Measurements from ENCODE around the gene CELA2B. TPM values are rescaled to one million over a fixed set of nuclear protein-coding genes. Genes with fewer than 3 reads are reported as not detected.

The CELA2B gene
- total and polyA plus RNA-seq, 3 donors from 2014 or later: 2.7 to 3.7 (median 3.3) TPM

- no peaks in the 10 kb centered on the region for H3K9me3 ChIP-seq
- DNase-seq: no peak
- no peaks in the 10 kb centered on the region for H3K4me1 ChIP-seq
- no peaks in the 10 kb centered on the region for H3K36me3 ChIP-seq (ENCODE audit: low read depth, missing control alignments)
- no peak overlapping the region for H3K4me3 ChIP-seq
- intact Hi-C loops (cut with DNase I; ENCODE audit: low total_unique reads): no loop called here
- WGBS, 2 donors: 65 to 74% methylated on average over 6 of the region's 6 CpGs
- no peaks in the 10 kb centered on the region for H3K27me3 ChIP-seq
- TF ChIP-seq POLR2A (IDR thresholded peaks at IDR 0.05): no peak
- TF ChIP-seq, protein P1, sequence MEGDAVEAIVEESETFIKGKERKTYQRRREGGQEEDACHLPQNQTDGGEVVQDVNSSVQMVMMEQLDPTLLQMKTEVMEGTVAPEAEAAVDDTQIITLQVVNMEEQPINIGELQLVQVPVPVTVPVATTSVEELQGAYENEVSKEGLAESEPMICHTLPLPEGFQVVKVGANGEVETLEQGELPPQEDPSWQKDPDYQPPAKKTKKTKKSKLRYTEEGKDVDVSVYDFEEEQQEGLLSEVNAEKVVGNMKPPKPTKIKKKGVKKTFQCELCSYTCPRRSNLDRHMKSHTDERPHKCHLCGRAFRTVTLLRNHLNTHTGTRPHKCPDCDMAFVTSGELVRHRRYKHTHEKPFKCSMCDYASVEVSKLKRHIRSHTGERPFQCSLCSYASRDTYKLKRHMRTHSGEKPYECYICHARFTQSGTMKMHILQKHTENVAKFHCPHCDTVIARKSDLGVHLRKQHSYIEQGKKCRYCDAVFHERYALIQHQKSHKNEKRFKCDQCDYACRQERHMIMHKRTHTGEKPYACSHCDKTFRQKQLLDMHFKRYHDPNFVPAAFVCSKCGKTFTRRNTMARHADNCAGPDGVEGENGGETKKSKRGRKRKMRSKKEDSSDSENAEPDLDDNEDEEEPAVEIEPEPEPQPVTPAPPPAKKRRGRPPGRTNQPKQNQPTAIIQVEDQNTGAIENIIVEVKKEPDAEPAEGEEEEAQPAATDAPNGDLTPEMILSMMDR (IDR thresholded peaks at IDR 0.05): no peak
- H3K27ac ChIP-seq: no peak overlapping the region
Observed at GRCh38 chr1:15538771-15539170, 62.9 kb downstream of the CELA2B start.

DNA sequence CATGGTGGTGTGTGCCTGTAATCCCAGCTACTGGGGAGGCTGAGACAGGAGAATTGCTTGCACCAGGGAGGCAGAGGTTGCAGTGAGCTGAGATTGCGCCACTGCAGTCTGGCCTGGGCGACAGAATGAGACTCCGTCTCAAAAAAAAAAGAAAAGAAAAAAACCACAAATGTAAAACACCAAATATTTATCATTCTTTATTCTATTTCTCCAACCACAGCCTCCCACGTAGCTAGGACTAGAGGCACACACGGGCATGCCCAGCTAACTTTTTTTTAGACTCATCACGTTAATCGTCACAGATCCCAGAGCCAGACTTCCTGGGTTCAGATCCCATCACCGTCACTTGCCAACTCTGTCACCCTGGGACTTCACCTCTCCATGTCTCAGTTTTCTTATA, 64.3 kb downstream of the CELA2B start:
- 91 to 93% methylated on average over 8 of the region's 8 CpGs for WGBS, 2 donors

More for the DNA sequence above, 64.3 kb downstream of the CELA2B start:
- no peak for DNase-seq
- H3K27ac ChIP-seq: no peak overlapping the region
- no peak overlapping the region for H3K4me3 ChIP-seq
- no peaks in the 10 kb centered on the region for H3K4me1 ChIP-seq
- intact Hi-C loops (cut with DNase I; ENCODE audit: low total_unique reads): no loop called here
- H3K27me3 ChIP-seq: no peaks in the 10 kb centered on the region
- H3K36me3 ChIP-seq (ENCODE audit: low read depth, missing control alignments): no peaks in the 10 kb centered on the region
- TF ChIP-seq POLR2A (IDR thresholded peaks at IDR 0.05): no peak
- TF ChIP-seq, protein P1 (IDR thresholded peaks at IDR 0.05): no peak
- no peaks in the 10 kb centered on the region for H3K9me3 ChIP-seq

Other genes starting within 250 kb of the CELA2B start
- gene FHAD1, start 228.9 kb upstream of the CELA2B start, total RNA-seq: 10 to 100 TPM; 22.0 to 73.3 TPM
- 59.0 TPM for gene FHAD1, start 228.9 kb upstream of the CELA2B start, polyA plus RNA-seq (ENCODE audit: insufficient read depth, low read depth, low replicate concordance)
- 100 to 1,000 TPM; 308 to 384 TPM for gene EFHD2, start 66.2 kb upstream of the CELA2B start, total RNA-seq
- 146 TPM for gene EFHD2, start 66.2 kb upstream of the CELA2B start, polyA plus RNA-seq (ENCODE audit: insufficient read depth, low read depth, low replicate concordance)
- under 1 TPM; 0.50 to 0.55 TPM for gene CTRC, start 37.7 kb upstream of the CELA2B start, total RNA-seq
- gene CTRC, start 37.7 kb upstream of the CELA2B start, polyA plus RNA-seq (ENCODE audit: insufficient read depth, low read depth, low replicate concordance): 0.83 TPM
- gene CELA2A, start 19.4 kb upstream of the CELA2B start, total RNA-seq: 1 to 10 TPM; 3.7 to 4.8 TPM
- 2.4 TPM for gene CELA2A, start 19.4 kb upstream of the CELA2B start, polyA plus RNA-seq (ENCODE audit: insufficient read depth, low read depth, low replicate concordance)
- gene CASP9, start 48.1 kb downstream of the CELA2B start, total RNA-seq: 10 to 100 TPM; 34.8 to 48.5 TPM
- 33.8 TPM for gene CASP9, start 48.1 kb downstream of the CELA2B start, polyA plus RNA-seq (ENCODE audit: insufficient read depth, low read depth, low replicate concordance)
- gene DNAJC16, start 50.7 kb downstream of the CELA2B start, total RNA-seq: 10 to 100 TPM; 24.3 to 32.1 TPM
- 19.9 TPM for gene DNAJC16, start 50.7 kb downstream of the CELA2B start, polyA plus RNA-seq (ENCODE audit: insufficient read depth, low read depth, low replicate concordance)
- gene AGMAT, start 108.9 kb downstream of the CELA2B start, total RNA-seq: 1 to 10 TPM in 1 of 2 donors, under 1 TPM in 1; 0.99 to 1.5 TPM
- gene AGMAT, start 108.9 kb downstream of the CELA2B start, polyA plus RNA-seq (ENCODE audit: insufficient read depth, low read depth, low replicate concordance): 1.8 TPM
- 10 to 100 TPM; 45.2 to 54.2 TPM for gene DDI2, start 141.4 kb downstream of the CELA2B start, total RNA-seq
- 9.6 TPM for gene DDI2, start 141.4 kb downstream of the CELA2B start, polyA plus RNA-seq (ENCODE audit: insufficient read depth, low read depth, low replicate concordance)
- 10 to 100 TPM; 61.9 to 70.2 TPM for gene PLEKHM2, start 208.2 kb downstream of the CELA2B start, total RNA-seq
- 98.4 TPM for gene PLEKHM2, start 208.2 kb downstream of the CELA2B start, polyA plus RNA-seq (ENCODE audit: insufficient read depth, low read depth, low replicate concordance)